ENCODE results near the gene STPG4. TPM values are rescaled to one million over a fixed set of nuclear protein-coding genes. Genes with fewer than 3 reads are reported as not detected.
A peak's percentile ranks its signal among the peaks of the same experiment; 100 is the strongest.

The STPG4 gene
- total RNA-seq, 4 donors from 2014 or later: not detected

- Histone ChIP-seq H3K4me1 (no peaks in the 10 kb centered on the region), H3K27me3 (no peaks in the 10 kb centered on the region), H3K27ac (no peak overlapping the region), H3K9me3 (no peaks in the 10 kb centered on the region), H3K36me3 (no peaks in the 10 kb centered on the region), H3K4me3 (no peak overlapping the region)
- DNase-seq: no peak
- 87 to 92% methylated on average over 5 to 7 of the region's 7 CpGs for WGBS, 2 donors
- TF ChIP-seq CTCF (IDR thresholded peaks at IDR 0.05): no peak
- TF ChIP-seq POLR2A (IDR thresholded peaks at IDR 0.05): no peak
- intact Hi-C loops (cut with DNase I): no loop called here
These were observed 60.5 kb downstream of the STPG4 start for GRCh38 chr2:47094511-47095142.

- TF ChIP-seq CTCF (IDR thresholded peaks at IDR 0.05) (no peak), POLR2A (IDR thresholded peaks at IDR 0.05) (no peak)
- WGBS, 2 donors: 93 to 96% methylated on average over 5 to 8 of the region's 8 CpGs
These were observed 61.5 kb downstream of the STPG4 start for GRCh38 chr2:47093626-47094025.

GRCh38 chr2:47092465-47092864 is 62.6 kb downstream of the STPG4 start:
- WGBS, 2 donors: 86 to 96% methylated on average over 5 of the region's 5 CpGs
- no peak for DNase-seq

More at GRCh38 chr2:47093626-47094025, 61.5 kb downstream of the STPG4 start:
- DNase-seq: no peak
- Histone ChIP-seq H3K9me3 (no peaks in the 10 kb centered on the region), H3K4me1 (peaks cover 0 to 6% (median 4%) of the 10 kb centered on the region in 3 donors), H3K4me3 (no peak overlapping the region), H3K27me3 (no peaks in the 10 kb centered on the region), H3K27ac (no peak overlapping the region), H3K36me3 (no peaks in the 10 kb centered on the region)
- intact Hi-C loops (cut with DNase I): no loop called here

GRCh38 chr2:47091118-47091517 is 64.0 kb downstream of the STPG4 start:
- no peak for TF ChIP-seq POLR2A (IDR thresholded peaks at IDR 0.05)
- TF ChIP-seq CTCF (IDR thresholded peaks at IDR 0.05): no peak
- Histone ChIP-seq H3K4me1 (peaks cover 0 to 21% (median 14%) of the 10 kb centered on the region in 3 donors), H3K27ac (no peak overlapping the region), H3K27me3 (no peaks in the 10 kb centered on the region), H3K9me3 (no peaks in the 10 kb centered on the region), H3K4me3 (no peak overlapping the region), H3K36me3 (no peaks in the 10 kb centered on the region)
- intact Hi-C loops (cut with DNase I): no loop called here
- DNase-seq: no peak
- WGBS, 2 donors: 57 to 68% methylated on average over 2 of the region's 2 CpGs

More at GRCh38 chr2:47092465-47092864, 62.6 kb downstream of the STPG4 start:
- H3K4me3 ChIP-seq: no peak overlapping the region
- peaks cover 0 to 8% (median 8%) of the 10 kb centered on the region in 3 donors for H3K4me1 ChIP-seq
- intact Hi-C loops (cut with DNase I): no loop called here
- H3K36me3 ChIP-seq: no peaks in the 10 kb centered on the region
- H3K27ac ChIP-seq: no peak overlapping the region
- H3K9me3 ChIP-seq: no peaks in the 10 kb centered on the region
- H3K27me3 ChIP-seq: no peaks in the 10 kb centered on the region
- TF ChIP-seq POLR2A (IDR thresholded peaks at IDR 0.05): no peak
- TF ChIP-seq CTCF (IDR thresholded peaks at IDR 0.05): no peak

GRCh38 chr2:47089083-47089464 is 66.0 kb downstream of the STPG4 start:
- TF ChIP-seq POLR2A (IDR thresholded peaks at IDR 0.05) (no peak), CTCF (IDR thresholded peaks at IDR 0.05) (no peak)
- H3K4me1 ChIP-seq: peaks cover 0 to 38% (median 21%) of the 10 kb centered on the region in 3 donors
- H3K9me3 ChIP-seq: no peaks in the 10 kb centered on the region
- DNase-seq: no peak
- H3K27ac ChIP-seq: peak overlapping the region in 1 of 4 donors; percentile 29
- WGBS, 2 donors: 45 to 58% methylated on average over 6 of the region's 6 CpGs
- H3K4me3 ChIP-seq: no peak overlapping the region
- no peaks in the 10 kb centered on the region for H3K36me3 ChIP-seq
- intact Hi-C loops (cut with DNase I): no loop called here
- H3K27me3 ChIP-seq: no peaks in the 10 kb centered on the region
